HEK293T (cell line): Measurements from ENCODE around the gene SPOCK3.
"Not testable (repeated sequence)": the region's sequence is repeated elsewhere in the genome, so short reads cannot be mapped to it uniquely, and the experiment has no call there.

Experiments
- CTCF ChIA-PET: fragments of 350-600 bp; formaldehyde crosslinking; extraction: SDS; loops from one replicate; lab custom pipeline; 2021; ENCODE audit warnings: antibody characterized with exemption, inconsistent platforms; lab: Yijun Ruan, JAX
- POLR2A ChIA-PET: fragments of 350-600 bp; formaldehyde crosslinking; extraction: SDS; loops from one replicate; lab custom pipeline; 2020; ENCODE audit warnings: antibody characterized with exemption, inconsistent platforms; lab: Yijun Ruan, JAX
- DNase-seq: peaks from one replicate; pipeline ENCODE4 v3.0.0; 2012; ENCODE audit warnings: mixed read lengths; ENCODE audit errors: extremely low spot score
- ARNT ChIP-seq: fragments of 450-650 bp; IDR thresholded peaks from 2 replicates; pipeline ENCODE4 v1.6.1; 2017; ENCODE audit warnings: mild to moderate bottlenecking
- BHLHE40 ChIP-seq: fragments of 450-650 bp; IDR thresholded peaks from 2 replicates; pipeline ENCODE4 v1.6.1; 2016; ENCODE audit warnings: mild to moderate bottlenecking, moderate library complexity, borderline replicate concordance
- CTBP1 ChIP-seq: fragments of 450-650 bp; IDR thresholded peaks from 2 replicates; pipeline ENCODE4 v1.6.1; 2016; ENCODE audit warnings: borderline replicate concordance
- ELF4 ChIP-seq: fragments of 450-650 bp; IDR thresholded peaks from 2 replicates; pipeline ENCODE4 v1.6.1; 2017; ENCODE audit warnings: antibody characterized with exemption
- FOXA1 ChIP-seq: fragments of 450-650 bp; IDR thresholded peaks from 2 replicates; pipeline ENCODE4 v1.6.1; 2016; ENCODE audit warnings: mild to moderate bottlenecking
- FOXK2 ChIP-seq: fragments of 450-650 bp; IDR thresholded peaks from 2 replicates; pipeline ENCODE4 v1.6.1; 2016; ENCODE audit warnings: mild to moderate bottlenecking
- FOXM1 ChIP-seq: fragments of 450-650 bp; IDR thresholded peaks from 2 replicates; pipeline ENCODE4 v1.6.1; 2017; ENCODE audit warnings: mild to moderate bottlenecking, borderline replicate concordance
- HDGF ChIP-seq: fragments of 450-650 bp; IDR thresholded peaks from 2 replicates; pipeline ENCODE4 v1.6.1; 2017; ENCODE audit warnings: antibody characterized with exemption, borderline replicate concordance
- L3MBTL2 ChIP-seq: fragments of 450-650 bp; conservative IDR thresholded peaks from 2 replicates; pipeline ENCODE4 v1.6.1; 2016; ENCODE audit warnings: mild to moderate bottlenecking
- LEF1 ChIP-seq: fragments of 450-650 bp; IDR thresholded peaks from 2 replicates; pipeline ENCODE4 v1.6.1; 2017; ENCODE audit warnings: mild to moderate bottlenecking, borderline replicate concordance
- NFRKB ChIP-seq: fragments of 450-650 bp; IDR thresholded peaks from 2 replicates; pipeline ENCODE4 v1.6.1; 2016; ENCODE audit warnings: mild to moderate bottlenecking, moderate library complexity
- SP1 ChIP-seq: fragments of 450-650 bp; IDR thresholded peaks from 2 replicates; pipeline ENCODE4 v1.6.1; 2017
- SUZ12 ChIP-seq: fragments of 450-650 bp; IDR thresholded peaks from 2 replicates; pipeline ENCODE4 v1.6.1; 2016; ENCODE audit warnings: mild to moderate bottlenecking
- TARDBP ChIP-seq: fragments of 450-650 bp; IDR thresholded peaks from 2 replicates; pipeline ENCODE4 v1.6.1; 2016
- ZNF384 ChIP-seq: fragments of 450-650 bp; IDR thresholded peaks from 2 replicates; pipeline ENCODE4 v1.6.1; 2016
- TF ChIP-seq, protein P1 (sequence below): fragments of 450-650 bp; IDR thresholded peaks from 2 replicates; pipeline ENCODE4 v1.6.1; 2016

SPOCK3 gene

DNA sequence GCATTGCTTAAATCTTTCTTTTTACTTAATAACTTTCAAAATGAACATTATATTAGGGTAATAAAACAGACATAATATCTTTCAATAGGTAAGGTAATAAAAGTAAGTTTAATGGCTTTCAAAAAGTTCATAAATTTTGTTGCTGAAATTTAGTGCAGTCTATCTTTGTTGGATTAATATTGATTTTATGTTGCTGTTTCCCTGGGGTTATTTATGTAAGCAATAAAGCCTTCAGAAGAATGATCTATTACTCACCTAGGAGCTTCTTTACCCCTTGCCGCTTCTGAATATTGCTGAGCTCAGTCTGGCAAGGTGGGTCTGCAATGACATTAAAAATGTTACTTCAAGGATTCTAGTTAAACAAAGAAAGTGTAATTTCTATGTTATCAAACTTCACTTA lies 492.6 kb downstream of the SPOCK3 start:
- TF ChIP-seq LEF1 (peak; percentile 85; the same call in 1 of the 2 replicates), CTBP1 (peak; percentile 92), L3MBTL2 (no peak), FOXM1 (no peak)
- TF ChIP-seq, protein P1, sequence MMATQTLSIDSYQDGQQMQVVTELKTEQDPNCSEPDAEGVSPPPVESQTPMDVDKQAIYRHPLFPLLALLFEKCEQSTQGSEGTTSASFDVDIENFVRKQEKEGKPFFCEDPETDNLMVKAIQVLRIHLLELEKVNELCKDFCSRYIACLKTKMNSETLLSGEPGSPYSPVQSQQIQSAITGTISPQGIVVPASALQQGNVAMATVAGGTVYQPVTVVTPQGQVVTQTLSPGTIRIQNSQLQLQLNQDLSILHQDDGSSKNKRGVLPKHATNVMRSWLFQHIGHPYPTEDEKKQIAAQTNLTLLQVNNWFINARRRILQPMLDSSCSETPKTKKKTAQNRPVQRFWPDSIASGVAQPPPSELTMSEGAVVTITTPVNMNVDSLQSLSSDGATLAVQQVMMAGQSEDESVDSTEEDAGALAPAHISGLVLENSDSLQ, result peak; percentile 96
- ChIA-PET CTCF (no interaction called here), POLR2A (no interaction called here)
- no peak for DNase-seq

DNA sequence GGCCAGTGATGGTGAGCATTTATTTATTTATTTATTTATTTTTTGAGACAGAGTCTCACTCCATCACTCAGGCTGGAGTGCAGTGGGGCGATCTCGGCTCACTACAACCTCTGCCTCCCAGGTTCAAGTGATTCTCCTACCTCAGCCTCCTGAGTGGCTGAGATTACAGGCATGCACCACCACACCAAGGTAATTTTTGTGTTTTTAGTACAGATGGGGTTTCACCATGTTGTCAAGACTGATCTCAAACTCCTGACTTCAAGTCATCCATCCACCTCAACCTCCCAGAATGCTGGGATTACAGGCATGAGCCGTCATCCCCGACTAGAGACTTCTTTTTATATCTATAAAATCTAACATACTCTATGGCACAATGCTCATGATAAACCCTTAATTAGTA lies 495.1 kb downstream of the SPOCK3 start:
- POLR2A ChIA-PET, DNase-seq, CTCF ChIA-PET: not testable (repeated sequence)

DNA sequence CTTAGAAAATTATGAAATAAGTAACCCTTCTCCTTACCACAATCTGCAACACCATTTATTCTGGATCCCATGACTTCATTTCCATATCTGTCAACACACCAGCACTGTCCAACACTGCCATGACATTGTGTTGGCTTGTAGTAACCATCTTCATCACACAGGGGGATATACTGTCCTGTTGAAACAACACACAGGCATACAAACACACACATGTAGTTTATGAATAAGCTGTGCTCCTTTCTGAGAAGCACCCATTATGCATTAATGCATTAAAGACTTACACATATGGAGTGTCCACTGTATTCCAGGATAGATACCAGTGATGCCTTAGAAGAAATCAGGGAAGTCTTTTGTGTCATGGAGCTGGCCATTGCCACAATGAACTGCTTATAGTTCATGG lies 496.9 kb downstream of the SPOCK3 start:
- no peak for TF ChIP-seq ARNT
- no peak for TF ChIP-seq HDGF
- no peak for TF ChIP-seq SP1
- TF ChIP-seq FOXA1, result no peak
- no peak for TF ChIP-seq ELF4
- no peak for TF ChIP-seq BHLHE40
- no peak for TF ChIP-seq CTBP1
- no peak for TF ChIP-seq NFRKB
- no peak for TF ChIP-seq FOXK2
- TF ChIP-seq SUZ12, result no peak
- TF ChIP-seq ZNF384, result no peak
- TF ChIP-seq, protein P1, result no peak
- no peak for TF ChIP-seq TARDBP
- CTCF ChIA-PET, result no interaction called here
- no peak for DNase-seq
- POLR2A ChIA-PET, result no interaction called here

DNA sequence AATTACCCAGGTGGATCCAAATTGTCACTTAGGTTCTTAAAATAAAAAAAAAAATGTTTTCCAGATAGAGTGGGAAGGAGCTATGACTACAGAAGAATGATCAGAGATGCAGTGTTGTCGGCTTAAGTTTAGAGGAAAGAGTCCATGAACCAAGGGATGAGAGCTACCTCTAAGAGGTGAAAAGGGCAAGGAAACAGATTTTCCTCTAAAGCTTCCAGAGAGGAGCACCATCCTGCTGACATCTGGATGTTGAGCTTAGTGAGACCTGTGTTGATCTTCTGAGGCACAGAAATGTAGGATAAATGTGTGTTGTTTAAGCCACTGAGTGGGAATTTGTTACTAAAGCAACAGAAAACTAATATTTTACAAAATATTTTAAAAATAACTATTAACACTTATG lies 498.7 kb downstream of the SPOCK3 start:
- no peak for DNase-seq
- ChIA-PET CTCF (no interaction called here), POLR2A (no interaction called here)
- no peak for TF ChIP-seq SUZ12
- no peak for TF ChIP-seq CTBP1
- TF ChIP-seq ARNT, result no peak
- no peak for TF ChIP-seq TARDBP
- TF ChIP-seq BHLHE40, result no peak
- no peak for TF ChIP-seq LEF1
- TF ChIP-seq SP1, result no peak
- no peak for TF ChIP-seq ZNF384
- no peak for TF ChIP-seq L3MBTL2
- TF ChIP-seq FOXK2, result no peak

DNA sequence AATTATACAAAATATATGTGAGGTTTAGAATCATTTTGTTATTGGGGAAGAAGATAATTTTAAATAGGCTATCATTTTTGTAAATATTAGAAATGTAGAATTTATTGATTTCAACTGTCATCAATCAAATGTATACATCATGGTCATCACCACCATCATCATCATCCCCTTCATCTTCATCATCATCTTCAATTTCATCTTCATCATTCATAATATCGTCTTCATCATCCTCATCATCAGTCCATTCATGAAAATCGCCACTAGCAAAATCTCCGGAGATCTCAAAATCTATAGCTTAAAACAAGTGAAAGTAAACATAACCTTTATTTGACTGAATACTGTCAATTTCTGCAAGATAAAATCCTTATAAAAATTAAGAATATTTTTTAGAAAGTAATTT lies 499.5 kb downstream of the SPOCK3 start:
- CTCF ChIA-PET, result no interaction called here
- no peak for DNase-seq
- no peak for TF ChIP-seq FOXK2
- no peak for TF ChIP-seq SUZ12
- no peak for TF ChIP-seq HDGF
- TF ChIP-seq ARNT, result no peak
- TF ChIP-seq LEF1, result no peak
- TF ChIP-seq, protein P1, result no peak
- TF ChIP-seq CTBP1, result no peak
- TF ChIP-seq NFRKB, result no peak
- no peak for TF ChIP-seq BHLHE40
- TF ChIP-seq TARDBP, result no peak
- no peak for TF ChIP-seq ELF4
- TF ChIP-seq FOXA1, result no peak
- TF ChIP-seq ZNF384, result no peak
- POLR2A ChIA-PET, result no interaction called here

DNA sequence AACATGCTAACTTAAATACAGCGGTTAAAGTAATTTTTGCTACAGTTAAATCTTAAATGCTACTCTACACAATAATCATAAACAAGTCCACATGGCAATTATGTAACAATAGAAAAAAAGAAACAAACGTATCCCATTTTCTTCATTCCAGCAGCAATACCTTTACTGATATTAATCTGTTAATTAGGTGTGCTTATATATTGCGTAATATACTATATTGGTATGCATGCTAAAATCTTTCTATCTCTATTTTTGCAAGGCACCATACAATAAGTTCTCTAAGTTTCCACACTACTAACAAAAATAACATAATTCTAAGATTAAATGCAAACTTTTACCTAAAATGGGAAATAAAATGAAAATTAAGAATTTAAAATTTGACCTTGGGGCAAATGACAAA lies 500.6 kb downstream of the SPOCK3 start:
- DNase-seq, result no peak
- CTCF ChIA-PET, result no interaction called here
- POLR2A ChIA-PET, result no interaction called here
- TF ChIP-seq FOXK2, result no peak
- TF ChIP-seq NFRKB, result no peak
- no peak for TF ChIP-seq FOXM1
- TF ChIP-seq TARDBP, result no peak

DNA sequence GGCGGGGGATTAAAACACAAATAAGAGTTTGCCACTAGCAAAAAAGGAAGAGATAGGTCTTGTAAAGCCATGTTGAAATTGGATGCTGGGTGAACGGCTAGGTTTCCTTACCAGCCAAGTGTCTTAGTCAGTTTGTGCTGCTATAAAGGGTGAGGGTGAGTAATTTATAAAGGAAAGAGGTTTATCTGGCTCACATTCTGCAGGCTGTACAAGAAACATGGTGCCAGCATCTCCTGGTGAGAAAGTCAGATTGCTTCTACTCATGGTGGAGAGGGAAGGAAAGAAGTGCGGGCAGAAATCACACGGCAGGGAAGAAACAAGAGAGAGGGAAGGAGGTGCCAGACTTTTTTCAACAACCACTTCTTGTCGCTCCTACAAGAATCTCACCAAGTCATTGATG lies 507.5 kb downstream of the SPOCK3 start:
- ChIA-PET POLR2A (no interaction called here), CTCF (no interaction called here)
- no peak for DNase-seq
- TF ChIP-seq L3MBTL2 (no peak), NFRKB (no peak), BHLHE40 (no peak), SP1 (no peak), ZNF384 (no peak), LEF1 (no peak), SUZ12 (no peak), CTBP1 (no peak), FOXK2 (no peak), ELF4 (no peak), ARNT (no peak), FOXM1 (no peak), HDGF (no peak), FOXA1 (no peak), TARDBP (no peak)
- TF ChIP-seq, protein P1, result no peak
